ENCODE measurements around the gene HNRNPU.

The HNRNPU gene

GRCh38 chr1:244864253-244865027 is at the start of gene HNRNPU:
HNRNPU (minus strand) TSS chr1:244864543; CDS start chr1:244864307, 236 bp downstream.
- DNase-seq (ENCODE audit: extremely low spot score, insufficient read length, low read depth) (peak; percentile 71), FAIRE-seq (peak; percentile 87)

DNA sequence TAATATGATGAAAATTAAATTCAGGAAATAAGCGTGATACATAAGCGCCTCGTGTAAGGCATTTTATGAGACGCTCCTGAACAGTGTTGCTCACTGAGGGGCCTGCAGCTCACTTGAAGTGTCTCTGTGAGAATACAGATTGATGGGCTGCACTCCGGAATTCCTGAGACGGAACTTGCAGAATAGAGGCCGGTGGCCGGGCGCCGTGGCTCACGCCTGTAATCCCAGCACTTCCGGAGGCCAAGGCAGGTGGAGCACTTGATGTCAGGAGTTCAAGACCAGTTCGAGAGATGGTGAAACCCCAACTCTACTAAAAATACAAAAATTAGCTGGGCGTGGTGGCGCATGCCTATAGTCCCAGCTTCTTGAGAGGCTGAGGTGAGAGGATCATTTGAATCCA is 49.5 kb upstream of the HNRNPU start:
- no peak for DNase-seq (ENCODE audit: extremely low spot score, insufficient read length, low read depth)
- FAIRE-seq: no peak

DNA sequence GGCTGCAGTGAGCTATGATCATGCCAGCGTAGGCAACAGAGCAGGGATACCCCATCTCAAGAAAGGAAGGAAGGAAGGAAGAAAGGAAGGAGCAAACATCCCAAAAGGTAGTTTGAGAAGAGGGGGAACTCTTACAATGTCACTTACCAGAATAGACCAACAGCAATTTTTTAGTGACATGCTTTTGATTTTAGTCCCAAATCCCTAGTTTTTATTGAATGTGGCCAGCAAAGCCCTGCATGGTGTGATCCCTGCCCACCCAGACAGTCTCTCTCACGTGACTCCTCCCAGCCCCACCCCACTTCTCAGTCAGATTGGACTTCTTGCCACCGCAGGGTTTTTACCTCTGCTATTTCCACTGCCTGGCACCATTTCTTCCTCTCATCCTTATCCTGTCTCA is 39.8 kb upstream of the HNRNPU start:
- no peak for DNase-seq (ENCODE audit: extremely low spot score, insufficient read length, low read depth)
- FAIRE-seq: no peak

- FAIRE-seq (no peak), DNase-seq (ENCODE audit: extremely low spot score, insufficient read length, low read depth) (no peak)
These were observed 37.2 kb upstream of the HNRNPU start for GRCh38 chr1:244901400-244902015.

GRCh38 chr1:244897476-244898254 is 33.3 kb upstream of the HNRNPU start:
- DNase-seq (ENCODE audit: extremely low spot score, insufficient read length, low read depth) (no peak), FAIRE-seq (no peak)

- no peak for FAIRE-seq
- DNase-seq (ENCODE audit: extremely low spot score, insufficient read length, low read depth): no peak
These were observed 32.2 kb upstream of the HNRNPU start for GRCh38 chr1:244896550-244896949.

GRCh38 chr1:244893836-244894235 is 29.5 kb upstream of the HNRNPU start:
- DNase-seq (ENCODE audit: extremely low spot score, insufficient read length, low read depth) (no peak), FAIRE-seq (no peak)

DNA sequence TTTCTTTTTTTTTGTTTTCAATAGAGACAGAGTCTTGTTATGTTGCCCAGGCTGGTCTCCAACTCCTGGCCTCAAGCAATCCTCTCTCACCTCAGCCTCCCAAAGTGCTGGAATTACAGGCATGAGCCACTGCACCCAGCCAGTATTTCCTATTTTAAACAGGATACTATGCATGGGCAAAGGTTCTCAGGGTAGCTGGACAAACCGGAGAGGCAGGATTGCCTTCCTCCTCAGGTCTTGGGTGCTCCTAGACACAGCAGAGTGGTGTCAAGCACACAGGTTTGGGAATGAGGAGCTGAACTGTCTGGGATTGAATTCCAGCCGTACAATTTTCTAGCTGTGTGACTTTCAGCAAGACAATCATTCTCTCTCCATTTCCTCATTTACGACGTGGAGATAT is 22.9 kb upstream of the HNRNPU start:
- no peak for DNase-seq (ENCODE audit: extremely low spot score, insufficient read length, low read depth)
- no peak for FAIRE-seq

GRCh38 chr1:244881552-244882280 is 17.4 kb upstream of the HNRNPU start:
- no peak for FAIRE-seq
- no peak for DNase-seq (ENCODE audit: extremely low spot score, insufficient read length, low read depth)

GRCh38 chr1:244878681-244879080 is 14.3 kb upstream of the HNRNPU start:
- FAIRE-seq: no peak
- DNase-seq (ENCODE audit: extremely low spot score, insufficient read length, low read depth): no peak

DNA sequence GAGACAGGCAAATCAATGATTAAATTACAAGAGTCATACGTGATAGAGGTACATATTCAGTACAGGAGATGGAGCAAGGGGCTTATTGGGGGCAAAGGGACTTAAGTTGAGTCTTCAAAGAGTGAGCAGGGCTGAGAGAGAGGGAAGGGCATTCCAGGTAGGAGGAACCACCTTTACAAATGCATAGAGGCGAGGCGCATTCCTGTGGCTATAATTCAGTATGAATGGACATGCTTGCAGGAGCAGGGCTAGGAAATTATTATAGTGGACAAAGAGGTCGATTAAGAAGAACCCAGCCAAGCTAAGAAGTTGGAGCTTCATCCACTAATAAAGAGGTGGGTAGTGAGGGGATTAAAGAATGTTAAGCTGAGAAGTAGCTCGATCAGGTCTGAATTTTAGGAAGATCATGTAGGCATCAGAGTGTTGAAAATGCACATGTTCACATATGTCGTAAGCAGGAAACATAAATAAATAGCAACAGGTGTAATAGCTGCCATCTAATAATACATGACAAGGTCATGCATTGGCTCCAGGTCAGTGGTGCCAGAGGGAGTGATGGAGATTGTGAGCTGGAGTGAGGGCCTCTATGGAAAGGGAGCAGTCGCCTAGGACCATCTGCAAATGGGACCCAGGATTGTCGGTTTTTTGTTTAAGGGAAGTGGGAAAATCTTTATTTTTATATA is 12.0 kb upstream of the HNRNPU start:
- DNase-seq (ENCODE audit: extremely low spot score, insufficient read length, low read depth): no peak
- FAIRE-seq: no peak

- FAIRE-seq (no peak), DNase-seq (ENCODE audit: extremely low spot score, insufficient read length, low read depth) (no peak)
These were observed 10.7 kb upstream of the HNRNPU start for GRCh38 chr1:244874974-244875579.

GRCh38 chr1:244869950-244870349 is 5.6 kb upstream of the HNRNPU start:
- FAIRE-seq (no peak), DNase-seq (ENCODE audit: extremely low spot score, insufficient read length, low read depth) (no peak)

DNA sequence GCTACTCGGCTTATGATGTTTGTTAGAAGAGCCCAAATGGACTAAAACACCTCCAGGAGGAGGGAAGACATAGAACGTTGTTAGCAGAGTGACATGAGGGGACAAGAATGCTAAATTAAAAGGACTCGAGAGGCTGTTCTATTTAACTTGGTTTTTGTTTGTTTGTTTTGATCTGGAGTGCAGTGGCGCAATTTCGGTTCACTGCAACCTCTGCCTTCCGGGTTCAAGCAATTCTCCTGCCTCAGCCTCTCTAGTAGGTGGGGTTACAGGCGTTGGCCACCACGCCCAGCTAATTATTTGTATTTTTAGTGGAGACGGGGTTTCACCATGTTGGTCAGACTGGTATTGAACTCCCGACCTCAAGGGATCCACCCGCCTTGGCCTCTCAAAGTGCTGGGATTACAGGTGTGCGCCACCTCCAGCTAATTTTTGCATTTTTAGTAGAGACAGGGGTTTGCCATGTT is 5.1 kb upstream of the HNRNPU start:
- DNase-seq (ENCODE audit: extremely low spot score, insufficient read length, low read depth): no peak
- no peak for FAIRE-seq

DNA sequence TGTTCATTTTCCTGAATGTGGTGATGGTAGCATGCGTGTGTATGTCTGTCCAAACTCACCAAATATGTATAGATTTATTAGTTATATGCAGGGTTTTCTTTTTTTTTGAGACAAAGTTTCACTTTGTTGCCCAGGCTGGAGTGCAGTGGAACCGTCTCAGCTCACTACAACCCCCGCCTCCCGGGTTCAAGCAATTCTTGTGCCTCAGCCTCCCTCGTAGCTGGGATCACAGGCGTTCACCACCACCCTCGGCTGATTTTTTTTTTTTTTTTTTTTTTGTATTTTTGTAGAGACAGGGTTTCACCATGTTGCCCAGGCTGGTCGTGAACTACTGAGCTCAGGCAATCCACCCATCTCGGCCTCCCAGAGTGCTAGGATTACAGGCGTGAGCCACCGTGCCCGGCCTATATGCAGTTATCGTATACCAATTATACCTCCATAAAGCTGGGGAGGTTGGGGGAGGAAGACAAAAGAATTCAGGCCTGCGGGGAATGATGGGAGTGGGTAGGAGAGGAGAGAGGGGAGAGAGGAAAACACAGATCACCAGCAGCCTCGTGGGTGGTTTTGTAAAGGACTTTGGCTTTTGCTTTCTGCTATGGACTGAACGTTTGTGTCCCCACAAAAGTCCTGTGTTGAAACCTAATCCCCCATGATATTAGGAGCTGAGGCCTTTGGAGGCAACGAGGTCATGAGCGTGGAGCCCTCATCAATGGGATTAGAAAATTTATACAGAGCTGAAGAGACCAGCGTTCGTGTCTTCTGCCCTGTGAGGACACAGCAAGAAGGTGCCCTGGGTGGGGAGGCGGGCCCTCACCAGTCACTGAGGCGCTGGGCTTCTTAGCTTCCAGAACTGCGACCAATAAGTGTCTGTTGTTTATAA is 4.4 kb upstream of the HNRNPU start:
- no peak for DNase-seq (ENCODE audit: extremely low spot score, insufficient read length, low read depth)
- FAIRE-seq: no peak

- DNase-seq (ENCODE audit: extremely low spot score, insufficient read length, low read depth) (no peak), FAIRE-seq (no peak)
These were observed 2.0 kb upstream of the HNRNPU start for GRCh38 chr1:244866355-244866754.

- FAIRE-seq: no peak
- DNase-seq (ENCODE audit: extremely low spot score, insufficient read length, low read depth): no peak
These were observed 1.5 kb upstream of the HNRNPU start for GRCh38 chr1:244865820-244866219.

- DNase-seq (ENCODE audit: extremely low spot score, insufficient read length, low read depth): no peak
- FAIRE-seq: no peak
These were observed 657 bp upstream of the HNRNPU start for GRCh38 chr1:244865028-244865371.
